Measurements from ENCODE around the gene BTBD9.

GRCh38 chr6:38514399-38514798 lies 125.3 kb downstream of the BTBD9 start:
- TF ChIP-seq, protein P1, sequence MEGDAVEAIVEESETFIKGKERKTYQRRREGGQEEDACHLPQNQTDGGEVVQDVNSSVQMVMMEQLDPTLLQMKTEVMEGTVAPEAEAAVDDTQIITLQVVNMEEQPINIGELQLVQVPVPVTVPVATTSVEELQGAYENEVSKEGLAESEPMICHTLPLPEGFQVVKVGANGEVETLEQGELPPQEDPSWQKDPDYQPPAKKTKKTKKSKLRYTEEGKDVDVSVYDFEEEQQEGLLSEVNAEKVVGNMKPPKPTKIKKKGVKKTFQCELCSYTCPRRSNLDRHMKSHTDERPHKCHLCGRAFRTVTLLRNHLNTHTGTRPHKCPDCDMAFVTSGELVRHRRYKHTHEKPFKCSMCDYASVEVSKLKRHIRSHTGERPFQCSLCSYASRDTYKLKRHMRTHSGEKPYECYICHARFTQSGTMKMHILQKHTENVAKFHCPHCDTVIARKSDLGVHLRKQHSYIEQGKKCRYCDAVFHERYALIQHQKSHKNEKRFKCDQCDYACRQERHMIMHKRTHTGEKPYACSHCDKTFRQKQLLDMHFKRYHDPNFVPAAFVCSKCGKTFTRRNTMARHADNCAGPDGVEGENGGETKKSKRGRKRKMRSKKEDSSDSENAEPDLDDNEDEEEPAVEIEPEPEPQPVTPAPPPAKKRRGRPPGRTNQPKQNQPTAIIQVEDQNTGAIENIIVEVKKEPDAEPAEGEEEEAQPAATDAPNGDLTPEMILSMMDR (CRISPR knock-in tag; IDR thresholded peaks at IDR 0.05) = no peak
- no peak for TF ChIP-seq EHMT2 (IDR thresholded peaks at IDR 0.05; ENCODE audit: borderline replicate concordance, low read depth, low read length)
- TF ChIP-seq ZBTB4 (CRISPR knock-in tag; IDR thresholded peaks at IDR 0.05; ENCODE audit: borderline replicate concordance) = no peak
- no peak for TF ChIP-seq REPIN1 (CRISPR knock-in tag; IDR thresholded peaks at IDR 0.05; ENCODE audit: borderline replicate concordance, low read depth)
- TF ChIP-seq ATF2 (CRISPR knock-in tag; IDR thresholded peaks at IDR 0.05) = no peak
- TF ChIP-seq SRF (IDR thresholded peaks at IDR 0.05; ENCODE audit: low read depth, low read length) = no peak
- no peak for TF ChIP-seq ZNF274 (CRISPR knock-in tag; IDR thresholded peaks at IDR 0.05)
- no peak for TF ChIP-seq FOXP1 (IDR thresholded peaks at IDR 0.05)
- TF ChIP-seq FOXP1 (CRISPR knock-in tag; IDR thresholded peaks at IDR 0.05) = no peak
- no peak for TF ChIP-seq REST (IDR thresholded peaks at IDR 0.05; ENCODE audit: borderline replicate concordance in 1 of 2, low read depth in 1 of 2, low read length in 2 of 2)
- TF ChIP-seq ZBTB46 (CRISPR knock-in tag; IDR thresholded peaks at IDR 0.05; ENCODE audit: borderline replicate concordance) = no peak
